ENCODE data around the gene WDTC1.
A peak's percentile ranks its signal among the peaks of the same experiment; 100 is the strongest.
"Not testable (repeated sequence)": the region's sequence is repeated elsewhere in the genome, so short reads cannot be mapped to it uniquely, and the experiment has no call there.

The WDTC1 gene, protein sequence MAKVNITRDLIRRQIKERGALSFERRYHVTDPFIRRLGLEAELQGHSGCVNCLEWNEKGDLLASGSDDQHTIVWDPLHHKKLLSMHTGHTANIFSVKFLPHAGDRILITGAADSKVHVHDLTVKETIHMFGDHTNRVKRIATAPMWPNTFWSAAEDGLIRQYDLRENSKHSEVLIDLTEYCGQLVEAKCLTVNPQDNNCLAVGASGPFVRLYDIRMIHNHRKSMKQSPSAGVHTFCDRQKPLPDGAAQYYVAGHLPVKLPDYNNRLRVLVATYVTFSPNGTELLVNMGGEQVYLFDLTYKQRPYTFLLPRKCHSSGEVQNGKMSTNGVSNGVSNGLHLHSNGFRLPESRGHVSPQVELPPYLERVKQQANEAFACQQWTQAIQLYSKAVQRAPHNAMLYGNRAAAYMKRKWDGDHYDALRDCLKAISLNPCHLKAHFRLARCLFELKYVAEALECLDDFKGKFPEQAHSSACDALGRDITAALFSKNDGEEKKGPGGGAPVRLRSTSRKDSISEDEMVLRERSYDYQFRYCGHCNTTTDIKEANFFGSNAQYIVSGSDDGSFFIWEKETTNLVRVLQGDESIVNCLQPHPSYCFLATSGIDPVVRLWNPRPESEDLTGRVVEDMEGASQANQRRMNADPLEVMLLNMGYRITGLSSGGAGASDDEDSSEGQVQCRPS

DNA sequence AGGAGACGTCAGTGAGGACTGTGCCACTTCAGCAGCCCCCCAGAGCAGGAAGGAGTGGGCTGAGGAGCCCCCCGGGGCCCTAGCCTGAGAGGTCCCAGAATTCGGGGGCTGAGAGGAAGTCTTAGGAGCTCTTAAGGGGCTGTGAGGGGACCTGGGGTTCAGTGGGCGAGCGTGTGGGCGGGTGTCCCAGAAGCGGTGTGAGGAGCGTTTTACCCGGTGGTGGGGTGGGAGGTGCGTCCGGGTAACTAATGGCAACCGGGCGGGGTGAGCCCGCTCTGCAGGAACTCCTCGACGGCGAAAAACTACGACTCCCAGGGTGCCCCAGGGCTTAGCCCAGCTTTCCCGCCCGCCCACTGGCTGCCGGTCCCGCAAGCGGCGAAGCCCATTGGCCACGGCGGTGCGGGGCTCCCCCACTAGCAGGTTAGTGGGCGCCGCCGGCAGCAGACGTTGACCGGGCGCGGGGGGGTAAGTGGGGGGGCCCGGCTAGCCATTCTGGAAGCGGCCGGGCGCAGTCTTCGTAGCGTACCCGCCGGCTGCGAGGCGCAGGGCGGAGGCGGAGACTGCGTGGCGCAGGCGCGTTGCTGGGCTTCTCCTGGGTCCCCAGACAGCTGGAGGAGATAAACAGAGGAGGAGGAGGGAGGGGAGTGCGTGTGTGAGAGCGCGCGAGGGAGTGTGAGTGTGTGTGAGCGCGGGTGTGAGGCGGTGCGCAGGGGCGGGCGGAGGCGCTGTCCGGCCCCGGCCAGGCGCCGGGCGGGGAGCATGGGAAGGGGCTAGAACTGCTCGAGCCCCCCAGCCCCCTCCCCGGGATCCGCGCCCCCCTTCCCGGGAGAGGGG, at the start of gene WDTC1:
Gene WDTC1 (plus strand): TSS at position 584 of the 834 bp plus-strand sequence. CDS start 26,423 bp downstream, outside the sequence.
- DNase-seq (ENCODE audit: low read depth in 2 of 2, low spot score in 1 of 2): peak; percentile 89 to 98

DNA sequence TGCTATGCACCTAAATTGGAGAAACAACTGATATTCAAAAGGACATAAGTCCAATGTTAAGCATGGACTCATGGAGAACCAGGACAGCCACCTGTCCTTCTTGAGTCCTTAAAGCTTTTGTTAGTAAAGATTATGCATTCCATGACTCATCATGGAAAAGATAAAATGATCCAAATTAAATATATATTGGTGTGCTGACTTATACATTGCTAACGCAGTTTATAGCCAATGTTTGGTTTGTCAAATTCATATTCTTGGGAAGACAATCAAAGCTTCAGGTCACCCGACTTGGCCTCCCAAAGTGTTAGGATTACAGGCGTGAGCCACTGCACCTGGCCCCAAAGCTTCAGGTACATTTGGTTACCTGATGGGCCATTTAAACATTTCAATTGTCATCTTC, 49.8 kb upstream of the WDTC1 start:
- DNase-seq (ENCODE audit: low read depth in 2 of 2, low spot score in 1 of 2): not testable (repeated sequence)

DNA sequence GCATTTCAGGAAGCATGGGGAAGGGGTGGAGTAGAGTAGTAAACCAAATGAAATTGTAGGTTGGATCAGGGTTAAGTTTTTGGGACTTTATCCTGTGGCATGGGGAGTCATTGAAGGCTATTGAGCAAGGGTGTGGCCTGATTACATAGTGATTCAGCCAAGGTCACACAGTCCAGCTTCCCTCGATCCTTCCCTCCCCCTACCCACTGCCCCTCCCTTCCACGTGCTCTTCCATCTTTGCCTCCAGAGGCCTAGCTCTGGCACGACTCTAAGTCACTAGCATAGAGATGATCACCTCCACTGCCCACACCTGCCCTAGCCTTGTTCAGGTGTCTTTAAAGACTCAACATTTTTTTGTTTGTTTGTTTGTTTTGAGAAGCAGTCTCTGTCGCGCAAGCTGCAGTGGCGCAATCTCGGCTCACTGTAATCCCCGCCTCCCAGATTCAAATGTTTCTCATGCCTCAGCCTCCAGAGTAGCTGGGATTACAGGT, 42.3 kb upstream of the WDTC1 start:
- no peak for DNase-seq (ENCODE audit: low read depth in 2 of 2, low spot score in 1 of 2)

DNA sequence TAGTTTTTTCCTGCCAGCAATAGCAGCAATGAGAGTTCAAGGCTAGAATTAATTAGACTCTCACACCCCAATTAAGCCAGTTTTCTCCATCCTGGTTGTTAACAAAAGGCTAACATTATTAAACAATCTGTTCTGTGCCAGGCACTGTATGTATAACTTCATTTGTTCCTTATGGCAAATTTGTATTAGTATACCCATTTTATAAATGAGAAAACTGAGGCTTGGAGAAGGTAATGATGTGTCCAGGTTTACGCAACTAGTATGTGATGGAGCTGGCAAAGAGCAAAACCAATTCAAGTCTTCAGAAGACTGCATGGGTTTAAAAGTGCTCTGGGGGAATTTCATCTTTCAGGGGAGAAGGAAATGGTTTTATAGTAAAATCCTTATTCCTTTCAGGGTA, 41.2 kb upstream of the WDTC1 start:
- DNase-seq (ENCODE audit: low read depth in 2 of 2, low spot score in 1 of 2): no peak

DNA sequence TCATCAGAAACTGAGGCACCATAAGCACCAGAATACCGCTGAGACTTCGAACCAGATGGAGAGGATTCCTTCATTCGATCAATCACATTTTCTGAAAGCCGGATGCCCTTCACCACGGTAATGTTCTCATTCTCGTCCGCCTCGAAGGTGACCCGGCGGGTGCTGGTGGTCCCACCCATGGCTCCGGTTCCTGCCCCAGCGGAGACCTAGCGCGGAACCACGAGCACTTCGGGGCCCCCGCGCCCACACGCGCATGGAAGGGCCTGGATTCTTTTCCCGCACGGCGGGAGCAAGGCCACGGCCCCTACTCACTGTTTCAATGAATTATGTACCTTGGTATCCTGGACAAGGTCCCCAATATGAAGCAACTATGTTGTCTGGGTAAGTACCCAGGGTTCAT, 33.1 kb upstream of the WDTC1 start:
- no peak for DNase-seq (ENCODE audit: low read depth in 2 of 2, low spot score in 1 of 2)

DNA sequence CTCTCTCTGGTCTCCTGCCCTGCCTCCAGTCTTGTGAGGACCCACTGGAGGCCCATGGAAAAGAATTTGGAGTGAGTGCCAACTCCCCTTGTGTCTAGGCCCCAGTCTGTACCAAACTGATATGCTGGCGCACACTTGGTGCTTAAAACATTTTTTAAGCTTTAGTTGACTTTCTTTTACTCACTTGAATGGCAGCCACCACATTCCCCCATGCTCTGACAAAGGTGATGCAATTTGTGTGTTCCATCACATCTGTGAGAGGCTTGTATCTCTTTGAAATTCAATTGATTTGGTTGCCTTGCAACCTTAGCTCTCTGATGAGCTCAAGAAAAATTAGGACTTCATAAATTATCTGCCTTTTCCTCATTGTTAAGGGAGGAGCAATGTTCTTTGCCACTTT, 30.5 kb upstream of the WDTC1 start:
- DNase-seq (ENCODE audit: low read depth in 2 of 2, low spot score in 1 of 2): no peak

DNA sequence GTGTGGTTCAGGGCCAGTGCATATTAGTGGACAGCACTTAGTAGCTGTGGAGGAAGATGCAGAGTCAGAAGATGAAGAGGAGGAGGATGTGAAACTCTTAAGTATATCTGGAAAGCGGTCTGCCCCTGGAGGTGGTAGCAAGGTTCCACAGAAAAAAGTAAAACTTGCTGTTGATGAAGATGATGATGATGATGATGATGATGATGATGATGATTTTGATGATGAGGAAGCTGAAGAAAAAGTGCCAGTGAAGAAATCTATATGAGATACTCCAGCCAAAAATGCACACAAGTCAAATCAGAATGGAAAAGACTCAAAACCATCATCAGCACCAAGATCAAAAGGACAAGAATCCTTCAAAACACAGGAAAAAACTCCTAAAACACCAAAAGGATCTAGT, 27.2 kb upstream of the WDTC1 start:
- DNase-seq (ENCODE audit: low read depth in 2 of 2, low spot score in 1 of 2): not testable (repeated sequence)

DNA sequence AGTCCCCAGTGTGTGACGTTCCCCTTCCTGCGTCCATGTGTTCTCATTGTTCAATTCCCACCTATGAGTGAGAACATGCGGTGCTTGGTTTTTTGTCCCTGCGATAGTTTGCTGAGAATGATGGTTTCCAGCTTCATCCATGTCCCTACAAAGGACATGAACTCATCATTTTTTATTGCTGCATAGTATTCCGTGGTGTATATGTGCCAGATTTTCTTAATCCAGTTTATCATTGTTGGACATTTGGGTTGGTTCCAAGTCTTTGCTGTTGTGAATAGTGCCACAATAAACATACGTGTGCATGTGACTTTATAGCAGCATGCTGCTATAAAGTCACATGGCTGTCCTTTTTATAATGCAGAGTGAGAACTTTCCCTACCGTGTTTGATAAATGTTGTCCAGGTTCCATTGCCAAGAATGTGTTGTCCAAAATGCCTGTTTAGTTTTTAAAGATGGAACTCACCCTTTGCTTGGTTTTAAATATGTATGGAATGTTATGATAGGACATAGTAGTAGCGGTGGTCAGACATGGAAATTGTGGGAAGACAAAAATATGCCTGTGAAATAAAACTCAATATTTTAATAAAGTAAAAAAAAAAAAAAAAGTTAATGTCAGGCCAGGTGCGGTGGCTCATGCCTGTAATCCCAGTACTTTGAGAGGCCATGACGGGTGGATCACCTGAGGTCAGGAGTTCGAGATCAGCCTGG, 26.1 kb upstream of the WDTC1 start:
- DNase-seq (ENCODE audit: low read depth in 2 of 2, low spot score in 1 of 2): not testable (repeated sequence)

DNA sequence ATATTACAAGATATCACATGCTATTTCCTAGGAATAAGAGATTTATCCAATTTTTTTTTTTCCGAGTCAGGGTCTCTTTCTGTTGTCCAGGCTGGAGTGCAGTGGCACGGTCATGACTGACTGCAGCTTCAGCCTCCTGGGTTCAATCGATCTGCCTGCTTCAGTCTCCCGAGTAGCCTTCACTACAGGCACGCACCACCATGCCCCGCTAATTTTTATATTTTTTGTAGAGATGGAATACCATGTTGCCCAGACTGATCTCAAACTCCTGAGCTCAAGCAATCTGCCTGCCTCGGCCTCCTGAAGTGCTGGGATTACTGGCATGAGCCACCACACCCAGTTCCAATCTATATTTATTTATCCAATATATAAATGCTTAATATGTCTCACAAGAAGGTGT, 18.0 kb upstream of the WDTC1 start:
- no peak for DNase-seq (ENCODE audit: low read depth in 2 of 2, low spot score in 1 of 2)

DNA sequence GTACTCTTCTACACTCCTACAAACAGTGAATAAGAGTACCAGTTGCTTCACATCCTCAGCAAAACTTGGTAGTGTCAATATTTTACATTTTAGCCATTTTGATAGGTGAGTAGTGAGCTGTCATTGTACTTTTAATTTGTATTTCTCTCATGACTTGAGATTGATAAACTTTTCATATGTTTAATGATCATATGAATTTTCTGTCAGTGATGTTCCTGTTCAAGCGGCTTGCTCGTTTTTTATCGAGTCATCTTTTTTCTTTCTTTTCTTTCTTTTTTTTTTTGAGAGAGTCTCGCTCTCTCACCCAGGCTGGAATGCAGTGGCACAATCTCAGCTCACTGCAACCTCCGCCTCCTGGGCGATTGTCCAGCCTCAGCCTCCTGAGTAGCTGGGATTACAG, 17.0 kb upstream of the WDTC1 start:
- DNase-seq (ENCODE audit: low read depth in 2 of 2, low spot score in 1 of 2): no peak

DNA sequence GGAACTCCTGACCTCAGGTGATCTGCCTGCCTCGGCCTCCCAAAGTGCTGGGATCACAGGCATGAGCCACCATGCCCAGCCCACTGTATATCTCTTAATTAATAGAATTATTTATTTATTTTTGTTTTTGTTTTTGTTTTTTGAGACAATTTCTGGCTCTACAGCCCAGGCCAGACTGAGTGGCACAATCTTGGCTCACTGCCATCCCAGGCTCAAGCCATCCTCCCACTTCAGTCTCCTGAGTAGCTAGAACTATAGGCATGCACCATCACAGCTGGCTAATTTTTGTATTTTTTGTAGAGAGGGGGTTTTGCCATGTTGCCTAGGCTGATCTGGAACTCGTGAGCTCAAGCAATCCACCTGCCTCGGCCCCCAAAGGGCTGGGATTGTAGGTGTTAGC, 15.7 kb upstream of the WDTC1 start:
- no peak for DNase-seq (ENCODE audit: low read depth in 2 of 2, low spot score in 1 of 2)

DNA sequence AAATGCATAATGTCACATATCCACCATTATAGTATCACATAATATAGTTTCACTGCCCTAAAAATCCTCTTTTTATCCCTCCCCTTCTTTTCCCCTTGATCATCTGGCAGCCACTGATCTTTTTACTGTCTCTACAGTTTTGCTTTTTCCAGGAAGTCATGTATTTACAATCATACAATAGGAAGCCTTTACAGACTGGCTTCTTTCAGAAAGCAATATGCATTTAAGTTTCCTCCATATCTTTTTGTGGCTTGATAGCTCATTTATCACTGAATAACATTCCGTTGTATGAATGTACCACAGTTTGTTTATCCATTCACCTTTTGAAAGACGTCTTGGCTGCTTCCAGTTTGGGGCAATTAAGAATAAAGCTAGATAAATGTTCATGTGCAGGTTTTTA, 14.3 kb upstream of the WDTC1 start:
- no peak for DNase-seq (ENCODE audit: low read depth in 2 of 2, low spot score in 1 of 2)

DNA sequence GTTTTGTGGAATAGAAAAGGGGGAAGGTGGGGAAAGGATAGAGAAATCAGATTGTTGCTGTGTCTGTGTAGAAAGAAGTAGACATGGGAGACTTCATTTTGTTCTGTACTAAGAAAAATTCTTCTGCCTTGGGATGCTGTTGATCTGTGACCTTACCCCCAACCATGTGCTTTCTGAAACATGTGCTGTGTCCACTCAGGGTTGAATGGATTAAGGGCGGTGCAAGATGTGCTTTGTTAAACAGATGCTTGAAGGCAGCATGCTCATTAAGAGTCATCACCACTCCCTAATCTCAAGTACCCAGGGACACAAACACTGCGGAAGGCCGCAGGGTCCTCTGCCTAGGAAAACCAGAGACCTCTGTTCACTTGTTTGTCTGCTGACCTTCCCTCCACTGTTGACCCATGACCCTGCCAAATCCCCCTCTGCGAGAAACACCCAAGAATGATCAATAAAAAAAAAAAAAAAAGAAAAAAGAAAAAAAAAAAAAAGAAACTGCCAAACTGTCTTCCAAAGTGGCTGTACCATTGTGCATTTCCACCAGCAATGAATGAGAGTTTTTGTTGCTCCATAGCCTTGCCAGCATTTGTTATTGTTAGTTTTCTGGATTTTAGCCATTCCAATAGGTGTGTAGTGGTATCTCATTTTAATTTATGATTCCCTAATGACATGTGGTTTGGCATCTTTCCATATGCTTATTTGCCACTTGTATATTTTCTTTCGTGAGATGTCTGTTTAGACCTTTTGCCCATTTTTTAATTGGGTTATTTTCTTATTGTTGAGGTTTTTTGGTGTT, 13.5 kb upstream of the WDTC1 start:
- DNase-seq (ENCODE audit: low read depth in 2 of 2, low spot score in 1 of 2): not testable (repeated sequence)

DNA sequence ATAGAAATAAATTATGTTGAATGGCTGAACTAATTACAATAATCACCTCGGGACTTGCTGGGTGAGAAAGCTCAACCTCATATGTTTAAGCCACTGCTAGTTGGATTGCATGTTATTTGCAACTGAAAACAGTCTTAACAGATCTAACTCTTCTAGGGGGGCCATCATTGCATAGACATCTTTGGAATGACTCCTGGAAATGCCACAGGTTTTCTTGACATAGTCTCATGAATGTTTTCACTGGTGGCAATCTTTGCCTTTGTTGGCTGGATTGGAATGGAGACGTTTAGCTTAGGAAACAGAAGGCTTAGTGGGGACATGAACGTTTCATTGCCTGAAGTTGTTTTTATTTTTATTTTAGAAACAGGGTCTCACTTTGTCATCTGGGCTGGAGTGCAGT, 8.8 kb upstream of the WDTC1 start:
- DNase-seq (ENCODE audit: low read depth in 2 of 2, low spot score in 1 of 2): no peak

DNA sequence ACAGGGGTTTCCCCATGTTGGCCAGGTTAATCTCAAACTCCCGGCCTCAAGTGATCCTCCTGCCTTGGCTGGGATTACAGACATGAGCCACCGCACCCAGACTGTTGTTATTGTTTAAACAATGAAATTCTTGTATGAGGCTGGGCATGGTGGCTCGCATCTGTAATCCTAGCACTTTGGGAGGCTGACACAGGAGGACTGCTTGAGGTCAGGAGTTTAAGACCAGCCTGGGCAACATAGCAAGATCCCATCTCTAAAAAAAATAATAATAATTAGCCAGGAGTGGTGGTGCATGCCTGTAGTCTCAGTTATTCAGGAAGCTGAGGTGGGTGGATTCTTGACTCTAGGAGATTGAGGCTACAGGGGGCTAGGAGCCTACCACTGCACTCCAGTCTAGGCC, 6.7 kb upstream of the WDTC1 start:
- DNase-seq (ENCODE audit: low read depth in 2 of 2, low spot score in 1 of 2): no peak

DNA sequence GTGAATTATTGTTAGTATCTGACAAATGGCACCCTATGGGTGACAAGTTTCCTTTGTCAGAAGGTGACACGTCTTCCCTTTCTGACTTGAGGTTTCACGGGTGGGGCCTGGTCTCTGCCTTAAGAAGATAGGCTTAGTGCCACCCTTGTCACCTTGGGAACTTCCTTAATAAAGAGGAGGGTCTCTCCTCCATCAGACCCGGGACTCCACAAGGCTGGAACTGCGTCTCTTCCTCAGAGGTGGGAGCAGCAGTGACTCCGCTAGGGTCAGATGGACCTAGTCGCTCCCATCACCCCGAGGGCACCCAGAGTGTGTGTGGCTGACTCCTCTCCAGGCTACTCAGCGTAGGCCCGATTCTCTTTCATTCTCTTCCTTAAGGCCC, 774 bp upstream of the WDTC1 start:
- peak; percentile 2 to 7 for DNase-seq (ENCODE audit: low read depth in 2 of 2, low spot score in 1 of 2)

DNA sequence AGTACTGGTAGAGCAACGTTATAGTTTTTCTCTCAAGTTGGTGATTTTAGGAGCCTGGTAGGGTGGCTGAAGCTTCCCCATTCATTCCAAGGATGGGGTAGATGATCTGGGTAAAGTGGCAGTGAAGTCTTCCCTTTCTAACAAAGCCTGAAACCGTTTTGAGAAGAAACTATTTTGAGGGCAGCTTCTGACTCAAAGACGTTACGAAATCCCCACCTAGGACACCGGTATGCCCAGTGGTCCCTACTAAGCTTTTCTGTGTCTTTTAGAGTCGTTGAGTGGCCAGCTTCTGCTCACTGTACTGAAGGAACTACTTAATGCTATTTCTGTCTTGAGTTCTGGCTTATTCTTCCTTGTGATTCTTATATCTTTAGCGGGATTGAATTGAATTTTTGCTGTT, 1.4 kb downstream of the WDTC1 start:
- DNase-seq (ENCODE audit: low read depth in 2 of 2, low spot score in 1 of 2): no peak

DNA sequence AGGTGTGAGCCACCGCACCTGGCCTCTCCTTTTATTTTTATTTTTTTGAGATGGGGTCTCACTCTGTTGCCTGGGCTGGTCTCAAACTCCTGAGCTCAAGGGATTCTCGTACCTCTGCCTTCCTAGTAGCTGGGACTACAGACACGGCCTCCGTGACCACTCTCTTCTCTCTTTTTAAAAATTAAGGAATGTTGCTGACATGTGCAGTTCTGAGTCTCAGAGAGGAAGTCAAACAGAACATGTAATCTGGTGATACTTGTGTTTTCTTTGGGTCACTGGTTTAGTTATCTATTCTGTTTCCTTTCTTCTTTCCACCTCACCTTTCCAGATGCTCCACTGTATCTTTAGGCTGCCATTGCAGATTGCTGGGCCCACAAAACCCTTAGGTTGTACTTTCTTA, 2.7 kb downstream of the WDTC1 start:
- DNase-seq (ENCODE audit: low read depth in 2 of 2, low spot score in 1 of 2): no peak

DNA sequence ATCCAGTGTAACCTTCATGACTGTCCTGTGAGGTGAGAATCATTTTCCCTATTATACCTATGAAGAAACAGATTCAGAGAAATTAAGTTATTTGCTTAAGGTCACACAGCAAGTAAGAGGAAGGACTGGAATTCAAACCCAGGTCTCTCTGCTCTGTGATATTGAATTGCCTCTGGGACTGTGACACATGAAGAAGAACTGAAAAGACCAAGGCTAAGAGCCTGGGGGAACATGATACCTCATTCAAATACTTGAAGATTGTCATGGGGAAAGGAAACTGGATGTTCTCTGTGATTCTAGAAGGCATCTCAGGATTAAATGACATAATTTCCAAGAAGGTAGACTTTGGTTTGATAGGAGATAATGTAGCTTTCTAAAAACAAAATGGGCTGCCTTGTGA, 3.6 kb downstream of the WDTC1 start:
- DNase-seq (ENCODE audit: low read depth in 2 of 2, low spot score in 1 of 2): no peak

DNA sequence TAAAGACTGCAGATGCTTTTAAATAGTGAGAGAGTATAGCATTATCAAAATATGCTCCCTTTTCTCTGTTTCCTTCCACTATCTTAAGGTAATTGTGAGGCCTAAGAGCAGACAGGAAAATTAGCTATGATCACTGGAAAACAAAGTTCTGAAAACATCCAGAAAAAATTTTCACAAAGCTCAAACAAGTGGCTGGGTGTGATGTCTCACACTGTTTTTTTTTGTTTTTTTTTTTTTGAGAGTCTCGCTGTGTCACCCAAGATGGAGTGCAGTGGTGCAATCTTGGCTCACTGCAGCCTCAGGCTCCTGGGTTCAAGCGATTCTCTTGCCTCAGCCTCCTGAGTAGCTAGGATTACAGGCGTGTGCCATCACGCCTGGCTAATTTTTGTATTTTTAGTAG, 7.2 kb downstream of the WDTC1 start:
- DNase-seq (ENCODE audit: low read depth in 2 of 2, low spot score in 1 of 2): no peak

Data from stimulated activated CD8-positive, alpha-beta memory T cell treated with anti-CD3 and anti-CD28 coated beads, Interleukin-4, amount 100 ng/mL, for 4 hours (primary cell).